SK-N-SH treated with all-trans-retinoic acid at 6 μM for 48 hours (cell line): Measurements from ENCODE around the gene GON4L.

ENCODE experiments used
- BACH2 ChIP-seq: fragments of 250-450 bp; sonication (Bioruptor Pico); IDR thresholded peaks from 2 replicates; pipeline ENCODE4 v1.9.0; 2021; ENCODE audit warnings: mild to moderate bottlenecking, borderline replicate concordance
- RARB ChIP-seq: fragments of 250-450 bp; sonication (Bioruptor Pico); IDR thresholded peaks from 2 replicates; pipeline ENCODE4 v1.8.0; 2021; ENCODE audit warnings: mild to moderate bottlenecking, moderate library complexity
- SNAI2 ChIP-seq: fragments of 250-450 bp; sonication (Bioruptor Pico); IDR thresholded peaks from 2 replicates; pipeline ENCODE4 v1.5.0; 2020; ENCODE audit warnings: mild to moderate bottlenecking, moderate library complexity
- TCF4 ChIP-seq: fragments of 250-450 bp; sonication (Bioruptor Pico); IDR thresholded peaks from 2 replicates; pipeline ENCODE4 v1.8.0; 2021; ENCODE audit warnings: mild to moderate bottlenecking, moderate library complexity, borderline replicate concordance
- ZFP3 ChIP-seq: fragments of 250-450 bp; sonication (Bioruptor Pico); IDR thresholded peaks from 2 replicates; pipeline ENCODE4 v1.5.0; 2020; ENCODE audit warnings: mild to moderate bottlenecking, moderate library complexity
- ZNF565 ChIP-seq: fragments of 450-650 bp; formaldehyde crosslinking; conservative IDR thresholded peaks from 2 replicates; pipeline ENCODE4 v1.5.0; 2020; ENCODE audit warnings: low read depth, mild to moderate bottlenecking, moderate library complexity

DNA sequence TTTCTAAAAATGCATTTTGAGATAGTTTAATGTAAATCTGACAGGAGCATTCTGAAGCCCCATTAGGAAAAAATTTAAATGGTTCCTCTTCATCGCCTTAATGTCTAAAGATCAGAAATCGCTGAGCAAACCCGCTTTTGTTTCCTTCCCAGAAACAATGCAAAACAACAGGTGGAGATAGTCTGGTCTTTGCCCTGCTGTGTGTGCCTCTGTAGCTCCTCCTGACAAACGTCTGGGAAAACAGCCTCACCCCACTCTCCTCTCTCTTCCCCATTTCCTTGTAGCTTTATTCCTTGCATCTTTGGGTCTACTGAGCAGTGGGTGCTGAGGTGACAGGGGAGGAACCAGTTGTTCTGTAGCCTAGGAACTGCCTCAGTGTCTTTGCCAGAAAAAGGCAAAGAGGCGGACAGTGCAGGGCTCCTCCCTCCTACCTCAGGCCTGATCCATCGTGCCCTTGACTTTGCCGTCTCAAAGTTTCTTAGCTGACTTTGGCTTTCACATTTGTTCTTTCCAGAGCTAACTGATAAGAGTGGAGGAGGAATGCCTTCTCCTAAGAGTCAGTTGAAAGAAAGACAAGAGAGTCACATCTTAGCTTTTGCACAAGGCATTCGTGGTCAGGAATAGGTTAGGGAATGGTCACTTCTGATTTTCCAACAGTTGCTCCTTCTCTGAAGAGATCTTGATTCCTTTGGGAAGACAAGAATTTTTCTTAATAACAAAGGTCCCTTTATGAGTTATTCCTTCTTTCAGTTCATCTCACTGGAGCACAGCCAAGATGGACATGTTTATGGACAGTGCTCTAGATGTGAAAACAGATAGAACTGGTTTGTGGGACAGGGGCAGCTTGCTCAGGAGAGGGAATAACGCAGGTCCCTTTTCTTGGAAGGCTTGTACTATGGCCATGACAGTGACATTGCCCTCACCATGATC is 27.3 kb upstream of the GON4L start:
- TF ChIP-seq TCF4 (CRISPR knock-in tag), result no peak
- no peak for TF ChIP-seq RARB (CRISPR knock-in tag)
- TF ChIP-seq ZNF565 (CRISPR knock-in tag), result no peak
- no peak for TF ChIP-seq SNAI2 (CRISPR knock-in tag)
- TF ChIP-seq ZFP3 (CRISPR knock-in tag), result no peak
- TF ChIP-seq BACH2 (CRISPR knock-in tag), result no peak
